ENCODE measurements around the gene BMP6. TPM values are rescaled to one million over a fixed set of nuclear protein-coding genes. Genes with fewer than 3 reads are reported as not detected.

The BMP6 gene
- total RNA-seq, 1 experiment from 2014 or later, result 1.6 TPM

DNA sequence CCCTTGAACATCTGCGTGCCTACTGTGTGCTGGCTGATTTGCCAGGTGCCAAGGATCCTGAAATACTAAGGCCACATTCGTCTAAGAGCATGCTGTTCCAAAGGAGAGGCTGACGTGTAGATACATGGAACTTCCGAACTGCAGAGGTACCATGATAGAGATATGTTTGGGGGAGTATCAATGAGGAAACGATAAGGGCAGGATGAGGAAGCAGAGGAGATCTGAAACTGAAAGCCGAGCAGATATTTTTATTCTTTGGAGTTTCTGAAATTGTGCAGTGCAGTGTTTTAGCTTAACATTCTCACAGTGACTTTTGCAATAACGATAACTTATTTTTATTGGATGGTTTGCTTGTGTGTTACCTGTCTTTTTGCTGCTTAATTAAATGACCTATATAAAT lies 24.3 kb downstream of the BMP6 start:
- intact Hi-C loops (cut with micrococcal nuclease), result no loop called here
- no peaks in the 10 kb centered on the region for H3K9me3 ChIP-seq (ENCODE audit: control insufficient read depth in 1 of 2, insufficient read depth in 1 of 2, low read depth in 1 of 2, low read length in 2 of 2)
- H3K9ac ChIP-seq (ENCODE audit: low read length), result no peak overlapping the region
- CTCF ChIA-PET, result no interaction called here
- no peaks in the 10 kb centered on the region for H3K36me3 ChIP-seq (ENCODE audit: control insufficient read depth in 1 of 2, insufficient read depth in 2 of 2, low read length in 2 of 2)
- H2AFZ ChIP-seq (ENCODE audit: low read depth, low read length, poor library complexity, severe bottlenecking), result no peak overlapping the region
- no peaks in the 10 kb centered on the region for H3K79me2 ChIP-seq (ENCODE audit: insufficient read depth, low read length)
- no peak overlapping the region for H3K4me3 ChIP-seq (replicated peaks in 1 of 2; ENCODE audit: low read depth in 1 of 2, low read length in 2 of 2)
- H3K9me2 ChIP-seq (ENCODE audit: insufficient read depth), result no peaks in the 10 kb centered on the region
- BruUV-seq (replicated peaks), result no TSS peak
- RAD21 ChIA-PET (ENCODE audit: low non-redundant PET in 1 of 2, low total read pairs in 2 of 2, uncharacterized antibody in 2 of 2, unreplicated experiment in 2 of 2), result no interaction called here
- no peak overlapping the region for H3K27ac ChIP-seq (ENCODE audit: low read depth, low read length)
- TF ChIP-seq, protein P1, sequence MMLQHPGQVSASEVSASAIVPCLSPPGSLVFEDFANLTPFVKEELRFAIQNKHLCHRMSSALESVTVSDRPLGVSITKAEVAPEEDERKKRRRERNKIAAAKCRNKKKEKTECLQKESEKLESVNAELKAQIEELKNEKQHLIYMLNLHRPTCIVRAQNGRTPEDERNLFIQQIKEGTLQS (IDR thresholded peaks at IDR 0.05), result no peak
- TF ChIP-seq POLR2A (IDR thresholded peaks at IDR 0.05; ENCODE audit: borderline replicate concordance, extremely low read depth, insufficient read depth, insufficient read length), result no peak
- no peak for TF ChIP-seq EGR1 (IDR thresholded peaks at IDR 0.05; ENCODE audit: low read depth)
- TF ChIP-seq SIN3A (IDR thresholded peaks at IDR 0.05; ENCODE audit: low read depth), result no peak
- H3K27me3 ChIP-seq (ENCODE audit: insufficient read depth, low read length), result 0 out of 2 replicates have a peak, but pooled peaks cover 7% of the 10 kb centered on the region
- POLR2A ChIA-PET, result no interaction called here
- no peak for DNase-seq (ENCODE audit: low read depth, low spot score)
- no peak for ATAC-seq
- no peaks in the 10 kb centered on the region for H3K4me1 ChIP-seq (ENCODE audit: control insufficient read depth in 1 of 2, insufficient read depth in 2 of 2, low read length in 2 of 2)
- no peak overlapping the region for H3K4me2 ChIP-seq (ENCODE audit: low read length)
- no peaks in the 10 kb centered on the region for H4K20me1 ChIP-seq (ENCODE audit: insufficient read depth)

DNA sequence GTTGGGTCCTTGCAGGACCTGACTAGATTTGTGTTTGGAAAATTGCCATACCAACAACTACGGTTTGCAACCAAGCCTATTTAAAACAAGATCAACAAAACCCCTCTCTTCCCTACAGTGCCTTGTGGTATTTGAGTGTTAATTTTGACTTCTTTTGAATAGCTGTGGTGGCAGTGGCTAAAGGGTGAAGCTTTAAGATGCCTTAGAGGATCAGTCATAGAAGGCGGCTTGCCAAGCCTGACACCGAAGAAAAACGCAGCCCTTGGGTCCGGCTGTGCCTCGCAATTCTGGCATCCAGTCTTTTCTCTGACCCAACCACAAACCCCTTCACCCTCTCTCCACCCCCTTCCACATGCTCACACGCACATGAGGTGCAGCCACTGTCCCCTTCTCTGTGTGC lies 32.6 kb downstream of the BMP6 start:
- peak; percentile 7 for DNase-seq (ENCODE audit: low read depth, low spot score)
- no peak overlapping the region for H3K4me3 ChIP-seq (replicated peaks in 1 of 2; ENCODE audit: low read depth in 1 of 2, low read length in 2 of 2)
- ChIA-PET POLR2A (no interaction called here), CTCF (interaction anchor here (1.2 kb wide), 1 partner anchor 36 kb away, joined by 3 read pairs; no protein-coding TSS in a partner anchor), RAD21 (ENCODE audit: low non-redundant PET in 1 of 2, low total read pairs in 2 of 2, uncharacterized antibody in 2 of 2, unreplicated experiment in 2 of 2) (no interaction called here)
- H3K27ac ChIP-seq (ENCODE audit: low read depth, low read length), result no peak overlapping the region
- peak overlapping the region; percentile 23; the same call in 1 of the 2 replicates for H3K4me2 ChIP-seq (ENCODE audit: low read length)
- H4K20me1 ChIP-seq (ENCODE audit: insufficient read depth), result peaks cover 3% of the 10 kb centered on the region; the same call in 1 of the 2 replicates
- peaks cover 29% of the 10 kb centered on the region; the same call in 1 of the 2 replicates for H3K27me3 ChIP-seq (ENCODE audit: insufficient read depth, low read length)
- peak; percentile 76 for ATAC-seq
- TF ChIP-seq EZH2 (IDR thresholded peaks at IDR 0.05) (no peak), EZH2phosphoT487 (IDR thresholded peaks at IDR 0.05; ENCODE audit: borderline replicate concordance) (no peak), ELF1 (IDR thresholded peaks at IDR 0.05; ENCODE audit: borderline replicate concordance, low read depth) (no peak)
- no peak overlapping the region for H3K9ac ChIP-seq (ENCODE audit: low read length)
- no peak overlapping the region for H2AFZ ChIP-seq (ENCODE audit: low read depth, low read length, poor library complexity, severe bottlenecking)
- H3K36me3 ChIP-seq (ENCODE audit: control insufficient read depth in 1 of 2, insufficient read depth in 2 of 2, low read length in 2 of 2), result no peaks in the 10 kb centered on the region
- intact Hi-C loops (cut with micrococcal nuclease), result no loop called here
- no peaks in the 10 kb centered on the region for H3K9me2 ChIP-seq (ENCODE audit: insufficient read depth)
- no peaks in the 10 kb centered on the region for H3K79me2 ChIP-seq (ENCODE audit: insufficient read depth, low read length)
- H3K9me3 ChIP-seq (ENCODE audit: control insufficient read depth in 1 of 2, insufficient read depth in 1 of 2, low read depth in 1 of 2, low read length in 2 of 2), result no peaks in the 10 kb centered on the region
- H3K4me1 ChIP-seq (ENCODE audit: control insufficient read depth in 1 of 2, insufficient read depth in 2 of 2, low read length in 2 of 2), result peaks cover 0 to 9% of the 10 kb centered on the region in 2 experiments; a peak in 2 of 4 replicates
- BruUV-seq (replicated peaks), result no TSS peak

Measured in HCT116 (cell line).